Measurements from ENCODE around the gene CPAMD8.
"Not testable (repeated sequence)": the region's sequence is repeated elsewhere in the genome, so short reads cannot be mapped to it uniquely, and the experiment has no call there.

Gene CPAMD8

DNA sequence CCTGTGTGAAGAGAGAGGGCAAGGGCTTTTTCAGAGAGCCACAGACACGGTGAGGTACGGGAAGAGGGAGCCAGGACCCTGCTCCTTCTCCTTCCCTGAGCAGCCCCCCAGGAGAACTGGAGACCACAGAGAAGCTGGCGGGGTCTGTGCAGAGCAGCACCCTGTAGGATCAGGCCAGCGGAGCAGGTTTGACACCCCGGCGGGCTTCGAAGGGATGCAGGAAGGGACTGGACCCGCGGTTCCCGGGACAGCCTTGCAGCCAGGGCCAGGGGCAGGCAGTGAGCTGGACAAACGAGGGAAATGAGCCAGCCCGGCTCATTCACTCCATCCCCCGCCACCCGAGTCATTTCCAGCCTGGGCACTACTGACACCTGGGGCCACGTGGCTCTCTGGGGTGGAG is 22.2 kb downstream of the CPAMD8 start:
- DNase-seq (ENCODE audit: extremely low read depth in 1 of 2, low read depth in 1 of 2) = no peak

DNA sequence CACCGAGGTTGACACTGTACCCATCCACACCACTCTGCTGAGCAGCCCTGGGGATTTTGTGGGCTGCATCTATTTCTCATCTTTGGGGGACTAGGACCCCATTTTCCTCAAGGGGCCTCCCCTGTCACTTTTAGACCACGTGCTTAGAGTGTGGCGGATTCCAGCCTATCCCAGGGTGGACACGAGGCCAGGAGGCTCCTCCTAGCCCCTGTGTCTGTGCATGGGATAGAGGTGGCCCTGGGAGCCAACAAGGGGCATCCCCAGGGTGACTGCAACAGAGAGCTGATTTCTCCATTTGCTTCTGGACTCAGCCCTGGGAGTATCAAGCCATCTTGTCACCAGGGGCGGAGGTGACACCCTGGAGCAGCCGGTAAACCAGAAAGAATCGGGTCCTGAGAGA is 24.2 kb downstream of the CPAMD8 start:
- DNase-seq (ENCODE audit: extremely low read depth in 1 of 2, low read depth in 1 of 2) = no peak

GRCh38 chr19:17001603-17002183 is 24.9 kb downstream of the CPAMD8 start:
- peak; percentile 15 to 50 for DNase-seq (ENCODE audit: extremely low read depth in 1 of 2, low read depth in 1 of 2)

DNA sequence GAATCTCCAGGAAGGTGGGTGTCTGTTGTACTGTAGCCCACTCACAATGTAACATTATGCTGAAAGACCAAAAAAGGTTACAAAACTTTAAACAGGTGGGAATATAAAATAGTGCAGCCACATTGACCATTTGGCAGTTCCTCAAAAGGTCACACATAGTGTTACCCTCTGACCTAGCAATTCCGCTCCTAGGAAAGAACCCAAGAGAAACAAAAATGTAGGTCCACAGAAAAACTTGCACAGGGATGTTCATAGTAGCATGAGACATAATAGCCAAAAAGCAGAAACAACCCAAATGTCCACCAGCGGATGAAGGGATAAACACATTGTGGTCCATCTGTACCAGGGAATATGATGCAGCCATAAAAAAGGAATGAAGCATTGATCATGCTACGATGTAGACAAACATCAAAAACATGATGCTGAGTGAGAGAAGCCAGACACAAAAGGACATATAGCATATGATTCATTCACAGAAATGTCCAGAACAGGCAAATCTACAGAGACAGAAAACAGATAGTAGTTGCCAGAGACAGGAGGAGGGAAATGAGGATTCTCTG is 27.9 kb downstream of the CPAMD8 start:
- no peak for DNase-seq (ENCODE audit: extremely low read depth in 1 of 2, low read depth in 1 of 2)

DNA sequence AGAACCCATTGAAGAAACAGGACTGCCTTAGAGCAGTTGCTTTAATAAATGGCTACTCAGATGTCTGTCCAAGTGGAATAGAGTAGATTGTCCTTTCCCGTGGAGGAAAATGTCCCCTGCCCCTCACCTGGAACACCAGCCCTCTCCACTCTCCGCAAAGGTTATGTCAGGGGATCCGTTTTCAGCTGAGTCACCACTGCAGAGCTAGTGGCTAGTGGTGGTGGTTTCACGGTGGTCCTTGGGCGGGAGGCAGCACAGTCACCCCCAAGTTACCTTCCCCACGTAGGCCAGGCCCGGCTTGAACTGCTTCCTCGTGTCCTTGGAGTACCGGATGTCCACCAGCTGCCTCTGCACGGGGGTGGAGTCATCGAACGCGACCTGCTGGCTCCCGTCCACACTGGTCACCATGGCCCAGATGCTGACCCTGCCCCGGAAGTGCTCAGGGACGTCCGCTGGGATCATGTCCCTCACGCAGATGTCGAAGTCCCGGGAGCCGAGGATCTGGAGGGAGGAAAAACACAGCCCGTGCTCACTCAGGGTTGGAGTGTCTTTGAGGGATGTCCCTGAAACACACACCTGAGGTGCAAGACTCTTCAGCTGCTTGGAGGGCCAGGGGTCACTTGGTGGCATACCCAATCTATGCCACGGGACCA is 29.6 kb downstream of the CPAMD8 start:
- DNase-seq (ENCODE audit: extremely low read depth in 1 of 2, low read depth in 1 of 2) = not testable (repeated sequence)

DNA sequence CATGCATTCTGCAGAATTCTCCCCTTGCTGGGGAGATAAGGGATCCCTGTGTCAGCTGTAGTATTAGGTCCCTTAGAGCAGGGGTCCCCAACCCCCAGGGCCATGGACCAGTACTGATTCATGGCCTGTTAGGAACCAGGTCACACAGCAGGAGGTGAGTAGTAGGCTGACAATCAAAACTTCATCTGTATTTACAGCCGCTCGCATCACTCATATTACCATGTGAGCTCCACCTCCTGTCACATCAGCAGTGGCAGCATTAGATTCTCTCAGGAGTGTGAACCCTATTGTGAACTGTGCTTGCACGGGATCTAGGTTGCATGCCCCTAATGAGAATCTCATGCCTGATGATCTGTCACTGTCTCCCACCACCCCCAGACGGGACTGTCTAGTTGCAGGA is 37.9 kb downstream of the CPAMD8 start:
- DNase-seq (ENCODE audit: extremely low read depth in 1 of 2, low read depth in 1 of 2) = no peak

- DNase-seq (ENCODE audit: extremely low read depth in 1 of 2, low read depth in 1 of 2) = no peak
These were observed 41.2 kb downstream of the CPAMD8 start for GRCh38 chr19:16985403-16985802.

DNA sequence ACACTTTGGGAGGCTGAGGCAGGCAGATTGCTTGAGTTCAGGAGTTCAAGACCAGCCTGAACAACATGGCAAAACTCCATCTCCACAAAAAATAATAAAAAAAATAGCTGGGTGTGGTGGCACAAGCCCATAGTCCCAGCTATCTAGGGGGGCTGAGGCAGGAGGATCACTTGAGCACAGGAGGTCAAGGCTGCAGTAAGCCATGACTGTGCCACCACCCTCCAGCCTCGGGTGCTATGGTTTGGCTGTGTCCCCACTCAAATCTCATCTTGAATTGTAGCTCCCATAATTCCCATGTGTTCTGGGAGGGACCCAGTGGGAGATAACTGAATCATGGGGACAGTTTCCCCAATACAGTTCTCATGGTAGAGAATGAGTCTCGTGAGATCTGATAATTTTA is 44.0 kb downstream of the CPAMD8 start:
- DNase-seq (ENCODE audit: extremely low read depth in 1 of 2, low read depth in 1 of 2) = not testable (repeated sequence)

GRCh38 chr19:16978839-16979802 is 47.5 kb downstream of the CPAMD8 start:
- DNase-seq (ENCODE audit: extremely low read depth in 1 of 2, low read depth in 1 of 2) = no peak

DNA sequence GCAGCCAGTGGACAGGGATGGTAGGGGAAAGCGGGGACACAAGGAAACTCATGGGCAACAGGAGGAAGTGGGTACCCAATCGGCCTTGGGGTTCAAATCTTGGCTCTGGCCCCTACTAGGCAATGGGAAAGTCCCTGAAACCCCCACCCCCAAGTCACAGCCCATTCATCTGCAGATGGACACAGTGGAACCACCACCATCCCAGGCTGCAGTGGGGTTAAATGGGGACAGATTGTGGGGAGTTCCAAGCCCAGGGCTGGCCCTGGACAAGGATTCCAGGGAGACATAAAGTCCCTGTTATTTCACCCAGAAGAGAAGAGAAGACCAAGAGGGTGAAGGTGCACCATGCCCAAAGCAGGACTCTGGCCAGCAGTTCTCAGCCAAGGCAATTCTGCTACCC is 48.5 kb downstream of the CPAMD8 start:
- DNase-seq (ENCODE audit: extremely low read depth in 1 of 2, low read depth in 1 of 2) = no peak

GRCh38 chr19:16977306-16977705 is 49.3 kb downstream of the CPAMD8 start:
- no peak for DNase-seq (ENCODE audit: extremely low read depth in 1 of 2, low read depth in 1 of 2)

- DNase-seq (ENCODE audit: extremely low read depth in 1 of 2, low read depth in 1 of 2) = no peak
These were observed 50.2 kb downstream of the CPAMD8 start for GRCh38 chr19:16976446-16976845.

DNA sequence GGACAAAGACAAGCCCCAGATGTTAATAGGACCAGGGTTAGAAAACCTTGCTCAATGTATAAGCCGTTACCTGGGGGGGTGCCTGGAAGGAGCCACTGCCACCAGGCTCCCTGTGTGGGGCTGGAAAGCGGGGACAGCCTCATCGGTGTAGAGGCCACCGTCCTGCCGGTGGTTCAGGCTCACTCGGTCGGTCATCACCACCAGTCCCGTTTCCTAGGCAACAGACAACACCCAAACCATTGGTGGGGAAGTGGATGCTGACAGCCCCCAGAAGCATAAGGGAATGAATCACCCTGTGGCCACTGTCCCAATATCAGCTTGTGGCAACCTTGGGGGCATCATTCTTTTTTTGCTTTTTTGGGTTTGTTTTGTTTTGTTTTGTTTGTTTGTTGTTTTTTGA is 55.8 kb downstream of the CPAMD8 start:
- no peak for DNase-seq (ENCODE audit: extremely low read depth in 1 of 2, low read depth in 1 of 2)

DNA sequence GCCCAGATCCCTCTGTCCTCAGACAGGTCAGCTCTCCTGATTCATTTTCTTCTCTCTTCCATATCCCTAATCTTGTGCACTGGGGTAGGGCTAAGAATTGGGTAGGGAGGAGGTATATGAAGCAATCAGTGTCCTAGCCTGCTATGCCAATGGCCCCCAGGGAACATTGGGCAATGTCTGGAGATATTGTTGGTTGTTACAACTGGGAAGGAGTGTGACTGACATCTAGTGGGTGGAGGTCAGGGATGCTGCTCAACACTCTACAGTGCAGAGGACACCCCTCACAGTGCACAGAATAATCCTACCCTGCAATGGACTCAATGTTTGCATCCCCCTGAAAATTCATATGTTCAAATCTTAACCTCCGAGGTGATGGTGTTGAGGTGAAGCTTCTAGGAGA is 57.5 kb downstream of the CPAMD8 start:
- DNase-seq (ENCODE audit: extremely low read depth in 1 of 2, low read depth in 1 of 2) = no peak

- DNase-seq (ENCODE audit: extremely low read depth in 1 of 2, low read depth in 1 of 2) = not testable (repeated sequence)
These were observed 65.4 kb downstream of the CPAMD8 start for GRCh38 chr19:16960996-16961822.

DNA sequence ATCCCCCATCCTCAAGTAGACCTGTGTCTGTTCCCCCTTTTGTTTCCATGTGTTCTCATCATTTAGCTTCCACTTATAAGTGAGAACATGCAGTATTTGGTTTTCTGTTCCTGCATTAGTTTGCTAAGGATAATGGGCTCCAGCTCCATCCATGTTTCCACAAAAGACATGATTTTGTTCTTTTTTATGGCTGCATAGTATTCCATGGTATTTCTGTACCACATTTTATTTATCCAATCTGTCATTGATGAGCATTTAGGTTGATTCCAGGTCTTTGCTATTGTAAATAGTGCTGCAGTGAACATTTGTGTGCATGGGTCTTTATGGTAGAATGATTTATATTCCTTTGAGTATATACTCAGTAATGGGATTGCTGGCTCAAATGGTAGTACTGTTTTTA is 68.3 kb downstream of the CPAMD8 start:
- not testable (repeated sequence) for DNase-seq (ENCODE audit: extremely low read depth in 1 of 2, low read depth in 1 of 2)

DNA sequence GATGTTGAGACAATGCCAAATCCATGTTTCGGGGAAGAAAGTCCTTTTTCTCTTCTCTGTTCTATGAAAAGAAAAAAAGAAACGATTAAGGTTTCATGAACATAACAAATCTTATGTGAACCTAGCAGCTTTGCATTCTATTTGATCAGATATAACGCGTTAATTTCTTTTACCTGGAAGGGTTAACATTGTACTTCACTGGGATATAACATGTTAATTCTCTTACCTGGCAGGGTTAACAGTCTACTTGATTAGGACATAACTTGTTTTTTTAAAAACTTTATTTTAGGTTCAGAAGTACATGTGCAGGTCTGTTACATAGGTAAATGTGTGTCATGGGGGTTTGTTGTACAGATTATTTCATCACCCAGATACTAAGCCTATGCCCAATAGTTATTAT is 68.8 kb downstream of the CPAMD8 start:
- no peak for DNase-seq (ENCODE audit: extremely low read depth in 1 of 2, low read depth in 1 of 2)

DNA sequence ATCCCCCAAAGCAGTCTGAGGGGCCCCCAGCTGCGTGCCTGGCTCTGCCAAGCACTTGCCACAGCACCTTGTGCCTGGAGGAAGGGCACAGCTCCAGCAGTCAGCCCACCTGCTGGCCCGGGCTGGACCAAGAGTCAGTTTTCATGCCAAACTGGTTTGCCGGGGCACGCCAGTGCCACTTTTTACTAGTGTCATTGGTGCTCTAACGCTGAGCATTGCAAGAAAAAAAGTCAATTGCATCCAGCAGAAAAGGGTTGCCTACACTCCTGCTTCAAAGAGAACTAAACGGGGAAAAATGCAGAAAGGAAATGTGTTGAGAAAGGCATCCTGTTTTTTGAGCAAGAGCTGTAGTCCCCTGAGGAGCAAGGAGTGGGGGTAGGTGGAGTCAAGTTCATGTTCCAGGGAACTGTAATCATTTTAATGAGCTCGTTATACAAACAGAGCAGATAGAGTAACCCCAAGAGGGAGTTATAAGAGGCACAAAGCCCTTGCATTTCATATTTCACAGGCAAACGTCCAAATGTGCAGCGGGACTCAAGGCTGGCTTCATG is 69.4 kb downstream of the CPAMD8 start:
- no peak for DNase-seq (ENCODE audit: extremely low read depth in 1 of 2, low read depth in 1 of 2)

- no peak for DNase-seq (ENCODE audit: extremely low read depth in 1 of 2, low read depth in 1 of 2)
These were observed 71.4 kb downstream of the CPAMD8 start for GRCh38 chr19:16955161-16955560.

DNA sequence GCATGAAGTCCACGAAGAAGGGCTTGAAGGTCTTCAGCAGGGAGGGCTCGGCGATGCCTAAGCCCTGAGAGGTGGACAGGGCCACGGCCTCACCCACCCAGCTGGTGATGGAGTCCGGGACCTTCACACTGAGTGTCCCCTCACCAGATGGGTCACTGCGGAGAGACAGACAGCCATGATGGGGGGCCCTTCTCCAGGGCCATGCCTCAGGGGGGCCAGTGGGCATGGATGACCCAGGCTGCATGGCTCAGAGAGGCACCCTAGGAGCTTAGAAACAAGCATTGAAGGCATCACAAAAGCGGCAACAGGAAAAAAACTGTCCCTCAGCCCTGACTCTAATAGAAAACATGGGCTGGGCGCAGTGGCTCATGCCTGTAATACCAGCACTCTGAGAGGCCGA is 74.6 kb downstream of the CPAMD8 start:
- DNase-seq (ENCODE audit: extremely low read depth in 1 of 2, low read depth in 1 of 2) = no peak
